H1 (cell line): ENCODE results near the gene SLC47A2. TPM values are rescaled to one million over a fixed set of nuclear protein-coding genes. Genes with fewer than 3 reads are reported as not detected.

Experiments used
- CTCF ChIA-PET: fragments of 300-600 bp; sonication (Branson Sonifier 250); formaldehyde crosslinking; loops from one replicate; lab custom pipeline; 2021; ENCODE audit not compliant: partially characterized antibody; lab: Charles Lee
- POLR2A ChIA-PET: fragments of 300-600 bp; sonication (Branson Sonifier 250); formaldehyde crosslinking; loops from one replicate; lab custom pipeline; 2021; ENCODE audit warnings: inconsistent platforms; ENCODE audit not compliant: partially characterized antibody; lab: Charles Lee
- DNase-seq, 2 experiments: peaks; one replicate each; pipeline versions ENCODE4 v3.0.0 to v3.0.0-alpha.2; 2010 to 2022; ENCODE audit warnings: low spot score in 2 of 2, low read depth in 1 of 2, mixed read lengths in 1 of 2
- FAIRE-seq: peaks from 2 replicates; lab custom pipeline; 2011; peaks lifted over from hg19 to GRCh38; lab: Jason Lieb, UNC
- H2AFZ ChIP-seq: 2 replicates; pipeline ENCODE4 v1.8.1; 2012; ENCODE audit warnings: low read length, inconsistent platforms
- H2AK5ac ChIP-seq: 2 replicates; pipeline ENCODE4 v1.6.1; 2013; ENCODE audit warnings: low read depth, low read length
- H2BK120ac ChIP-seq: replicated peaks from 2 replicates; pipeline ENCODE3; 2013; ENCODE audit warnings: low read depth, low read length, inconsistent platforms
- H2BK12ac ChIP-seq: 2 replicates; pipeline ENCODE4 v1.6.1; 2013; ENCODE audit warnings: low read depth, low read length
- H2BK15ac ChIP-seq: 2 replicates; pipeline ENCODE4 v1.6.1; 2013; ENCODE audit warnings: low read length
- H2BK20ac ChIP-seq: 2 replicates; pipeline ENCODE4 v1.6.1; 2013; ENCODE audit warnings: low read length
- H2BK5ac ChIP-seq: 2 replicates; pipeline ENCODE4 v1.6.1; 2013; ENCODE audit warnings: low read depth, low read length
- H3K14ac ChIP-seq: 2 replicates; pipeline ENCODE4 v1.6.1; 2013; ENCODE audit warnings: inconsistent platforms; ENCODE audit not compliant: insufficient read length
- H3K18ac ChIP-seq: 2 replicates; pipeline ENCODE4 v1.6.1; 2013; ENCODE audit warnings: low read length; ENCODE audit errors: extremely low read depth
- H3K23ac ChIP-seq: 2 replicates; pipeline ENCODE4 v1.6.1; 2013; ENCODE audit warnings: inconsistent platforms; ENCODE audit not compliant: insufficient read length
- H3K23me2 ChIP-seq: 2 replicates; pipeline ENCODE4 v1.6.1; 2013; ENCODE audit warnings: low read depth, low read length
- H3K27ac ChIP-seq: 2 replicates; pipeline ENCODE4 v1.6.1; 2011; ENCODE audit warnings: low read depth, low read length, inconsistent platforms
- H3K27me3 ChIP-seq, 4 experiments: replicated peaks in 1 of 4; 1 replicate in 1 of 4; 2 replicates in 3 of 4; pipeline versions ENCODE4 v1.6.1 to v1.8.1; 2011 to 2013; ENCODE audit warnings: low read length in 3 of 4, mild to moderate bottlenecking in 3 of 4, inconsistent platforms in 2 of 4, mixed read lengths in 2 of 4, moderate library complexity in 1 of 4; ENCODE audit not compliant: control insufficient read depth in 3 of 4, insufficient read depth in 3 of 4; ENCODE audit errors: extremely low read depth in 1 of 4
- H3K36me3 ChIP-seq, 4 experiments: 2 replicates each; pipeline versions ENCODE4 v1.6.1 to v1.8.1; 2011 to 2013; ENCODE audit warnings: mild to moderate bottlenecking in 4 of 4, low read length in 3 of 4, moderate library complexity in 2 of 4, control low read depth in 1 of 4, inconsistent platforms in 1 of 4; ENCODE audit not compliant: insufficient read depth in 4 of 4, control insufficient read depth in 2 of 4
- H3K4ac ChIP-seq: replicated peaks from 2 replicates; pipeline ENCODE3; 2013; ENCODE audit warnings: low read length, low read depth, mixed read lengths, inconsistent platforms; ENCODE audit not compliant: insufficient read length
- H3K4me1 ChIP-seq, 4 experiments: replicated peaks in 1 of 4; 1 replicate in 1 of 4; 2 replicates in 3 of 4; pipeline versions ENCODE4 v1.6.1 to v1.8.1; 2011 to 2013; ENCODE audit warnings: low read length in 3 of 4, inconsistent platforms in 2 of 4, mixed read lengths in 1 of 4; ENCODE audit not compliant: insufficient read depth in 4 of 4, control insufficient read depth in 3 of 4
- H3K4me2 ChIP-seq, 2 experiments: 2 replicates each; pipeline versions ENCODE4 v1.6.1 to v1.8.1; 2011 to 2013; ENCODE audit warnings: low read depth in 2 of 2, low read length in 2 of 2, control low read depth in 1 of 2, inconsistent platforms in 1 of 2, mild to moderate bottlenecking in 1 of 2; ENCODE audit not compliant: insufficient read depth in 1 of 2
- H3K4me3 ChIP-seq, 4 experiments: fragments of 200-600, 300-600 bp in 1 of 4; sonication (generic), shearing (Covaris generic), sonication (Bioruptor Twin) in 1 of 4; 2 replicates each; pipeline versions ENCODE4 v1.5.1 to v1.8.1; 2011 to 2016; ENCODE audit warnings: low read length in 4 of 4, low read depth in 3 of 4, control low read depth in 2 of 4, inconsistent platforms in 2 of 4, mild to moderate bottlenecking in 2 of 4, mixed read lengths in 1 of 4, moderate library complexity in 1 of 4; ENCODE audit not compliant: insufficient read depth in 2 of 4; ENCODE audit errors: extremely low read depth in 1 of 4
- H3K56ac ChIP-seq: replicated peaks from 2 replicates; pipeline ENCODE3; 2013; ENCODE audit warnings: low read depth, mild to moderate bottlenecking, mixed read lengths, low read length, inconsistent platforms; ENCODE audit not compliant: insufficient read length
- H3K79me1 ChIP-seq: 2 replicates; pipeline ENCODE4 v1.6.1; 2013; ENCODE audit warnings: low read depth, low read length, control low read depth
- H3K79me2 ChIP-seq, 2 experiments: 2 replicates each; pipeline versions ENCODE4 v1.6.1 to v1.8.1; 2012 to 2013; ENCODE audit warnings: low read length in 2 of 2, mild to moderate bottlenecking in 2 of 2, inconsistent platforms in 1 of 2; ENCODE audit not compliant: insufficient read depth in 2 of 2, control insufficient read depth in 1 of 2
- H3K9ac ChIP-seq, 4 experiments: replicated peaks in 1 of 4; 1 replicate in 1 of 4; 2 replicates in 3 of 4; pipeline versions ENCODE4 v1.6.1 to v1.8.1; 2011 to 2013; ENCODE audit warnings: low read depth in 3 of 4, low read length in 3 of 4, control low read depth in 2 of 4, mild to moderate bottlenecking in 2 of 4, moderate library complexity in 2 of 4, inconsistent platforms in 1 of 4; ENCODE audit errors: extremely low read depth in 1 of 4
- H3K9me3 ChIP-seq, 2 experiments: 2 replicates each; pipeline versions ENCODE4 v1.6.1 to v1.8.1; 2012 to 2013; ENCODE audit warnings: mild to moderate bottlenecking in 2 of 2, moderate library complexity in 2 of 2, control low read depth in 1 of 2, inconsistent platforms in 1 of 2, low read depth in 1 of 2, low read length in 1 of 2, mixed read lengths in 1 of 2; ENCODE audit not compliant: insufficient read depth in 2 of 2
- H4K20me1 ChIP-seq, 2 experiments: replicated peaks in 1 of 2; 2 replicates each; pipeline versions ENCODE3 to v1.8.1; 2011 to 2013; ENCODE audit warnings: inconsistent platforms in 2 of 2, low read length in 2 of 2, mild to moderate bottlenecking in 1 of 2; ENCODE audit not compliant: insufficient read depth in 2 of 2, control insufficient read depth in 1 of 2
- H4K5ac ChIP-seq: 2 replicates; pipeline ENCODE4 v1.6.1; 2013; ENCODE audit warnings: low read length, low read depth, mixed read lengths, inconsistent platforms; ENCODE audit not compliant: insufficient read length
- H4K8ac ChIP-seq: 2 replicates; pipeline ENCODE4 v1.8.0; 2013; ENCODE audit warnings: mild to moderate bottlenecking, moderate library complexity, low read length, inconsistent platforms; ENCODE audit not compliant: insufficient read depth; ENCODE audit errors: extremely low read depth
- H4K91ac ChIP-seq: replicated peaks from 2 replicates; pipeline ENCODE3; 2013; ENCODE audit warnings: low read length, mixed read lengths, inconsistent platforms; ENCODE audit not compliant: insufficient read length
- CTBP2 ChIP-seq: IDR thresholded peaks from 2 replicates; pipeline ENCODE4 v1.7.0; 2011; ENCODE audit warnings: borderline replicate concordance, mild to moderate bottlenecking, moderate library complexity, mixed read lengths, low read length; ENCODE audit not compliant: insufficient read depth, insufficient read length
- E2F6 ChIP-seq: IDR thresholded peaks from 2 replicates; pipeline ENCODE4 v1.6.1; 2012; ENCODE audit warnings: inconsistent platforms
- EP300 ChIP-seq, 2 experiments: IDR thresholded peaks; 1 replicate in 1 of 2; 2 replicates in 1 of 2; pipeline ENCODE4 v1.6.1; 2011 to 2012; ENCODE audit warnings: low read depth in 2 of 2, low read length in 2 of 2, mild to moderate bottlenecking in 2 of 2, borderline replicate concordance in 1 of 2, inconsistent platforms in 1 of 2, moderate library complexity in 1 of 2
- JUND ChIP-seq: IDR thresholded peaks from 2 replicates; pipeline ENCODE4 v1.6.1; 2011; ENCODE audit warnings: mild to moderate bottlenecking, improper control_type of control experiment, low read length
- KDM4A ChIP-seq: IDR thresholded peaks from one replicate; pipeline ENCODE4 v1.7.1; 2012; ENCODE audit warnings: low read depth, mild to moderate bottlenecking, moderate library complexity, low read length, inconsistent platforms; ENCODE audit not compliant: severe bottlenecking
- POLR2A ChIP-seq, 2 experiments: IDR thresholded peaks; 1 replicate in 1 of 2; 2 replicates in 1 of 2; pipeline ENCODE4 v1.6.1; 2011; ENCODE audit warnings: low read depth in 2 of 2, low read length in 2 of 2, mild to moderate bottlenecking in 2 of 2; ENCODE audit errors: control extremely low read depth in 1 of 2
- RFX5 ChIP-seq: IDR thresholded peaks from 2 replicates; pipeline ENCODE4 v1.6.1; 2011; ENCODE audit warnings: low read depth, low read length, improper control_type of control experiment, borderline replicate concordance
- SIRT6 ChIP-seq: IDR thresholded peaks from one replicate; pipeline ENCODE4 v1.7.1; 2012; ENCODE audit warnings: low read length, inconsistent platforms
- SUZ12 ChIP-seq: fragments of 200-600 bp; sonication (generic); IDR thresholded peaks from 2 replicates; pipeline ENCODE4 v1.6.1; 2012; ENCODE audit warnings: mild to moderate bottlenecking, inconsistent platforms, low read length, moderate library complexity, mixed read lengths
- WGBS, 2 experiments: shearing (Covaris generic) in 1 of 2; methylation state at CpG; one replicate each; pipeline versions ENCODE4 v1.1.6 to v1.1.7; 2013 to 2015; ENCODE audit warnings: low lambda C conversion rate in 2 of 2, mixed read lengths in 2 of 2, inconsistent platforms in 1 of 2, low coverage in 1 of 2, missing lambda C conversion rate in 1 of 2; ENCODE audit not compliant: insufficient replicate concordance in 2 of 2, insufficient coverage in 1 of 2, insufficient read length in 1 of 2; ENCODE audit errors: extremely low coverage in 1 of 2, missing lambda C conversion rate in 1 of 2; 5-methylcytosine and 5-hydroxymethylcytosine counted together
- polyA plus RNA-seq, 7 experiments: library from polyadenylated mRNA; depleted of rRNA in 3 of 7; stranded (reverse) in 5 of 7; unstranded in 2 of 7; fragments of >200 nt in 5 of 7; fragments of 200-250 nt in 2 of 7; gene quantifications; 1 replicate in 5 of 7; 2 replicates in 1 of 7; 4 replicates in 1 of 7; pipeline versions ENCODE4 v1.2.1 to v1.2.3, GENCODE V29; 2011 to 2013; ENCODE audit warnings: missing spikeins in 2 of 7, mixed read lengths in 2 of 7
- total RNA-seq: library from RNA; stranded (reverse); fragmentation: NEBNext Ultra II Directional; extraction: Animal tissue kit (Norgen Biotek cat#: 25700); gene quantifications from 2 replicates; pipeline ENCODE4 v1.2.1, GENCODE V29; 2021

Gene SLC47A2
- total and polyA plus RNA-seq, 2 of the 8 experiments (the other 6 are each of a cell fraction or from before 2014, with no cell fraction given), result not detected

DNA sequence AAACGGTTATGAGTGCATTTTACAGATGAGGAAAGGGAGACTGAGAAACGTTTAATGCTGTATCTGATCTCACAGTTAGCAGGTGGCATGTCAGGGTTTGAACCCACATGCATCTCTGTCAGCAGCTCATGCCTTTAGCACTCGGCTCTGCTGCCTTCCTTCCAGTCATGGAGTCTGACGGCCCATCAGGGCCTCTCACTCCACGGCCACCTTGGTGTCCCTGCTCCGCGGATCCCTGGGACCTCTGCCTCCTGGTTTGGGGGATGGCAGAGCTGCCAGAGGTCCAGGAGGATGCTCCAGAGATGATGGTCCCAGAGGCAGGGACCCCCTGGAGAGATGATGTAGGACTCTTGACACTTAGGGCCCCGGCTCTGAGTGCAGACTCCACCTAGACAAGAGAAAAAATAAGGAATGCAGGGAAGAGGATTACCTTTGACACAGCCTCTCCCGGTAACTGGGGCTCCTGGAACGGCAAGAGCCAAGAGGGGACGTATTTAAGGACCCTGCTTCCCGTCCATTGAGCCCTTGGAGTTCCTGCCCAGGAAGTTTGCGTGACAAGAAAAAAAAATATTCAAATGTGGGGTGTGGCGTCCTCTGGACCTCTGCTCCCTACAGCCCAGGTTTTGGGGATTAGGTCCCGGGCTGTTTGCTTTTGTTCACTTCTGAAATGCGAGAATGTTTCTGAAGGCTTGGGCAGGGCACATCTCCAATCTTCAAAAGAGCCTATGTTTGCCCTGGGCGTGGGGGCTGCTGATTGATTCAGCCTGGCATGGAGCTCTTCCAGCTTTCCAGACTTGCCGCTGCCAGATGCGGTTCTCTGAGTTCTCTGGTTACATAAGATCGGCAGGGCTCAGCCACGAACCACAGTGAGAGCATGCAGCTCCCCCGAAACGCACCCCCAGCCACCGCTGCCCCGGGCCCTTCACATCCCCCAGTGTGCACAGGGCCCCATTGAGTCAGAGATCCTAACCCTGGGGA lies 31.7 kb upstream of the SLC47A2 start, which contains the start of gene ALDH3A1:
ALDH3A1 (minus strand) TSS at position 470 of the 978 bp plus-strand sequence. CDS start 3,169 bp downstream, outside the sequence.
- H3K4me1 ChIP-seq, result peaks cover 0 to 9% (median 5%) of the 10 kb centered on the region in 4 experiments; a peak in 5 of 7 replicates
- H3K4me3 ChIP-seq, result no peak within 1 kb of the TSS
- CTCF ChIA-PET, result interaction anchor here (0.6 to 2.9 kb wide), 5 partner anchors 10 to 210 kb away, joined by 3 to 12 read pairs (median 3); no protein-coding TSS in a partner anchor
- peak within 1 kb of the TSS; percentile 5; the same call in 1 of the 2 replicates for H2AFZ ChIP-seq
- FAIRE-seq, result no peak
- no peak within 1 kb of the TSS for H4K91ac ChIP-seq
- POLR2A ChIA-PET, result no interaction called here
- no peaks in the 10 kb centered on the region for H3K79me1 ChIP-seq
- no peaks in the 10 kb centered on the region for H3K36me3 ChIP-seq
- H4K5ac ChIP-seq, result no peak within 1 kb of the TSS
- H2BK15ac ChIP-seq, result no peak within 1 kb of the TSS
- no peak within 1 kb of the TSS for H2BK120ac ChIP-seq
- no peak within 1 kb of the TSS for H2AK5ac ChIP-seq
- DNase-seq, result no peak
- H4K20me1 ChIP-seq, result no peaks in the 10 kb centered on the region
- H2BK12ac ChIP-seq, result no peak within 1 kb of the TSS
- H3K18ac ChIP-seq, result no peak within 1 kb of the TSS
- H3K9me3 ChIP-seq, result no peaks in the 10 kb centered on the region
- H3K23ac ChIP-seq, result no peak within 1 kb of the TSS
- peaks cover 0 to 6% (median 1%) of the 10 kb centered on the region in 4 experiments; a peak in 4 of 7 replicates for H3K27me3 ChIP-seq
- H3K14ac ChIP-seq, result no peak within 1 kb of the TSS
- no peak within 1 kb of the TSS for H3K4ac ChIP-seq
- H3K56ac ChIP-seq, result no peak within 1 kb of the TSS
- H2BK20ac ChIP-seq, result no peak within 1 kb of the TSS
- H3K23me2 ChIP-seq, result peaks cover 4% of the 10 kb centered on the region; the same call in 1 of the 2 replicates
- WGBS, 2 experiments, result 87% methylated on average over 24 of the region's 25 CpGs; no CpG with 5 or more reads in 1 of the 2 experiments
- no peak within 1 kb of the TSS for H3K9ac ChIP-seq
- H3K79me2 ChIP-seq, result no peaks in the 10 kb centered on the region
- H3K27ac ChIP-seq, result no peak within 1 kb of the TSS
- H3K4me2 ChIP-seq, result no peak within 1 kb of the TSS
- H4K8ac ChIP-seq, result no peak within 1 kb of the TSS; the same call in 1 of the 2 replicates
- no peak within 1 kb of the TSS for H2BK5ac ChIP-seq
- no peak for TF ChIP-seq CTBP2
- no peak for TF ChIP-seq KDM4A
- TF ChIP-seq EP300 (IDR thresholded peaks at IDR 0.05; ENCODE audit: borderline replicate concordance in 1 of 2, low read depth in 2 of 2, low read length in 2 of 2), result no peak
- TF ChIP-seq JUND, result no peak
- no peak for TF ChIP-seq SIRT6
- TF ChIP-seq E2F6, result no peak
- no peak for TF ChIP-seq SUZ12
- no peak for TF ChIP-seq POLR2A (IDR thresholded peaks at IDR 0.05; ENCODE audit: control extremely low read depth in 1 of 2, low read depth in 2 of 2, low read length in 2 of 2)
- no peak for TF ChIP-seq RFX5
